H9 (cell line): ENCODE measurements around the gene MED10. TPM values are rescaled to one million over a fixed set of nuclear protein-coding genes. Genes with fewer than 3 reads are reported as not detected.

Experiments
- DNase-seq: peaks from one replicate; pipeline ENCODE4 v3.0.0-alpha.2; 2017
- H2AFZ ChIP-seq: one replicate; pipeline ENCODE4 v1.6.1; 2013; ENCODE audit warnings: mild to moderate bottlenecking, low read length, control low read depth, moderate library complexity
- H2AK5ac ChIP-seq: 2 replicates; pipeline ENCODE4 v1.6.1; 2013; ENCODE audit warnings: low read length, control low read depth, mixed read lengths; ENCODE audit not compliant: insufficient read length
- H2BK120ac ChIP-seq: one replicate; pipeline ENCODE4 v1.6.1; 2013; ENCODE audit warnings: low read depth, mild to moderate bottlenecking, low read length, control low read depth, inconsistent platforms; ENCODE audit not compliant: poor library complexity, severe bottlenecking
- H2BK12ac ChIP-seq: 2 replicates; pipeline ENCODE4 v1.6.1; 2013; ENCODE audit warnings: low read length, control low read depth, mixed read lengths, low read depth; ENCODE audit not compliant: insufficient read length
- H2BK15ac ChIP-seq: 2 replicates; pipeline ENCODE4 v1.6.1; 2013; ENCODE audit warnings: low read depth, low read length, control low read depth
- H2BK20ac ChIP-seq: one replicate; pipeline ENCODE4 v1.6.1; 2013; ENCODE audit warnings: low read depth, mild to moderate bottlenecking, low read length, control low read depth, inconsistent platforms; ENCODE audit not compliant: poor library complexity, severe bottlenecking
- H2BK5ac ChIP-seq: 2 replicates; pipeline ENCODE4 v1.6.1; 2013; ENCODE audit warnings: low read length, control low read depth, mixed read lengths; ENCODE audit not compliant: insufficient read length
- H3K14ac ChIP-seq: 2 replicates; pipeline ENCODE4 v1.6.1; 2013; ENCODE audit warnings: low read length, control low read depth; ENCODE audit not compliant: insufficient read depth
- H3K18ac ChIP-seq: 2 replicates; pipeline ENCODE4 v1.6.1; 2013; ENCODE audit warnings: low read depth, mild to moderate bottlenecking, mixed read lengths, low read length, control low read depth; ENCODE audit not compliant: insufficient read length
- H3K23ac ChIP-seq: 2 replicates; pipeline ENCODE4 v1.6.1; 2013; ENCODE audit warnings: low read length, control low read depth, mixed read lengths, low read depth; ENCODE audit not compliant: insufficient read length
- H3K23me2 ChIP-seq: 2 replicates; pipeline ENCODE4 v1.6.1; 2013; ENCODE audit warnings: low read depth, mild to moderate bottlenecking, mixed read lengths, low read length, control low read depth; ENCODE audit not compliant: insufficient read length, poor library complexity, severe bottlenecking
- H3K27ac ChIP-seq: 2 replicates; pipeline ENCODE4 v1.5.1; 2013; ENCODE audit warnings: low read length, control low read depth, mixed read lengths, low read depth; ENCODE audit not compliant: insufficient read length
- H3K27me3 ChIP-seq: 2 replicates; pipeline ENCODE4 v1.6.1; 2013; ENCODE audit warnings: low read length, control low read depth, inconsistent platforms; ENCODE audit not compliant: insufficient read depth
- H3K4ac ChIP-seq: 2 replicates; pipeline ENCODE4 v1.6.1; 2013; ENCODE audit warnings: low read depth, mild to moderate bottlenecking, control low read depth, inconsistent platforms, low read length, moderate library complexity
- H3K4me1 ChIP-seq: 2 replicates; pipeline ENCODE4 v1.6.1; 2013; ENCODE audit warnings: low read length, control low read depth, inconsistent platforms; ENCODE audit not compliant: insufficient read depth
- H3K4me2 ChIP-seq: 2 replicates; pipeline ENCODE4 v1.6.1; 2013; ENCODE audit warnings: low read length, control low read depth, mixed read lengths; ENCODE audit not compliant: insufficient read length, insufficient read depth
- H3K56ac ChIP-seq: 2 replicates; pipeline ENCODE4 v1.6.1; 2013; ENCODE audit warnings: low read depth, mild to moderate bottlenecking, mixed read lengths, low read length, control low read depth; ENCODE audit not compliant: insufficient read length
- H3K79me1 ChIP-seq: 2 replicates; pipeline ENCODE4 v1.6.1; 2013; ENCODE audit warnings: low read depth, mild to moderate bottlenecking, moderate library complexity, low read length, control low read depth, inconsistent platforms; ENCODE audit not compliant: insufficient read depth, poor library complexity, severe bottlenecking
- H3K79me2 ChIP-seq: 2 replicates; pipeline ENCODE4 v1.6.1; 2013; ENCODE audit warnings: low read length, control low read depth, inconsistent platforms; ENCODE audit not compliant: insufficient read depth
- H3K9ac ChIP-seq: 2 replicates; pipeline ENCODE4 v1.6.1; 2013; ENCODE audit warnings: low read length, control low read depth, mixed read lengths; ENCODE audit not compliant: insufficient read length; ENCODE audit errors: extremely low read depth
- H3K9me3 ChIP-seq: one replicate; pipeline ENCODE4 v1.6.1; 2013; ENCODE audit warnings: low read depth, low read length, inconsistent platforms; ENCODE audit not compliant: control insufficient read depth
- H3T11ph ChIP-seq: one replicate; pipeline ENCODE4 v1.6.1; 2013; ENCODE audit warnings: mild to moderate bottlenecking, low read length, control low read depth, inconsistent platforms
- H4K20me1 ChIP-seq: one replicate; pipeline ENCODE4 v1.6.1; 2013; ENCODE audit not compliant: control insufficient read depth, insufficient read length, insufficient read depth
- H4K5ac ChIP-seq: 2 replicates; pipeline ENCODE4 v1.6.1; 2013; ENCODE audit warnings: low read depth, mild to moderate bottlenecking, mixed read lengths, low read length, control low read depth; ENCODE audit not compliant: insufficient read length
- H4K8ac ChIP-seq: replicated peaks from 2 replicates; pipeline ENCODE4 v1.6.1; 2013; ENCODE audit warnings: low read length, control low read depth, mixed read lengths, low read depth; ENCODE audit not compliant: insufficient read length
- H4K91ac ChIP-seq: 2 replicates; pipeline ENCODE4 v1.6.1; 2013; ENCODE audit warnings: low read depth, mild to moderate bottlenecking, moderate library complexity, mixed read lengths, low read length, control low read depth; ENCODE audit not compliant: insufficient read length
- H3K27ac Mint-ChIP-seq, 3 experiments: 2 replicates in 2 of 3; 3 replicates in 1 of 3; pipeline ENCODE4 v1.8.0; 2020 to 2021; ENCODE audit warnings: mixed read lengths in 3 of 3, mild to moderate bottlenecking in 1 of 3, moderate library complexity in 1 of 3
- H3K27me3 Mint-ChIP-seq: 2 replicates; pipeline ENCODE4 v1.8.0; 2021; ENCODE audit warnings: low read depth, mild to moderate bottlenecking, moderate library complexity, mixed read lengths
- H3K36me3 Mint-ChIP-seq, 3 experiments: 2 replicates in 2 of 3; 3 replicates in 1 of 3; pipeline ENCODE4 v1.8.0; 2020 to 2021; ENCODE audit warnings: low read depth in 3 of 3, mixed read lengths in 3 of 3; ENCODE audit not compliant: insufficient read depth in 1 of 3
- H3K4me1 Mint-ChIP-seq, 2 experiments: 2 replicates each; pipeline ENCODE4 v1.8.0; 2020; ENCODE audit warnings: mixed read lengths in 2 of 2
- H3K4me3 Mint-ChIP-seq, 2 experiments: 2 replicates in 1 of 2; 3 replicates in 1 of 2; pipeline ENCODE4 v1.8.0; 2020 to 2021; ENCODE audit warnings: mild to moderate bottlenecking in 2 of 2, mixed read lengths in 2 of 2, moderate library complexity in 1 of 2
- H3K9me3 Mint-ChIP-seq, 2 experiments: 2 replicates in 1 of 2; 3 replicates in 1 of 2; pipeline ENCODE4 v1.8.0; 2020; ENCODE audit warnings: mild to moderate bottlenecking in 2 of 2, mixed read lengths in 2 of 2, moderate library complexity in 1 of 2
- WGBS: extraction: QIAGEN DNeasy Blood & Tissue Kit; methylation state at CpG from one replicate; pipeline ENCODE4 v1.1.7; 2013; ENCODE audit warnings: missing lambda C conversion rate, low lambda C conversion rate, mixed read lengths; ENCODE audit not compliant: insufficient read length; ENCODE audit errors: extremely low coverage; 5-methylcytosine and 5-hydroxymethylcytosine counted together
- total RNA-seq: library from RNA; stranded (reverse); gene quantifications from 2 replicates; pipeline ENCODE4 v1.2.1, GENCODE V29; 2021
- TF ChIP-seq, protein P1 (sequence below): fragments of 200-600 bp; sonication (generic); conservative IDR thresholded peaks from 3 replicates; pipeline ENCODE4 v1.8.0; 2021; ENCODE audit warnings: antibody characterized with exemption, mild to moderate bottlenecking

The MED10 gene
- total RNA-seq, 1 experiment from 2014 or later, result 35.3 TPM

DNA sequence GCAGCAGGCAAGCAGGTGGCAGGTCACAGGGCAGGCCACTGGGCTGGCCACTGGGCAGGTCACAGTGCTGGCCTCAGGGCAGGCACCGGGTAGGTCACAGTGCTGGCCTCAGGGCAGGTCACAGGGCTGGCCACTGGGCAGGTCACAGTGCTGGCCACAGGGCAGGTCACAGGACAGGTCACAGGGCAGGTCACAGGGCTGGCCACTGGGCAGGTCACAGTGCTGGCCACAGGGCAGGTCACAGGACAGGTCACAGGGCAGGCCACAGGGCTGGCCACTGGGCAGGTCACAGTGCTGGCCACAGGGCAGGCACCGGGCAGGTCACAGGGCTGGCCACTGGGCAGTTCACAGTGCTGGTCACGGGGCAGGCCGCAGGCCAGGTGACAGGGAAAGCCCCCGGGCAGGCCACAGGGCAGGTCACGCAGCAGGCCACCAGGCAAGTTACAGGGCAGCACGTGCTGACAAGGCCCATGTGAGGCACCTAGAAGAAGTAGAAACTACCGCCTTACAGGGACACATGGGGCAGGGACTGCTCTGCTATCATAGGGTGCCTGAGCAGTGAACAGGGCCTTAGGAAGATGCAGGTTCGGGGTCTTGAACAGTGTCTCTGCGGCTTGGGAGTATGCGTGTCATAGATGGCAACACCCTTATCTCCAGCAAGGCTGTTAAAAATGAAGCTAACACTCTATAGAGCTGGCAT lies 18.6 kb upstream of the MED10 start:
- Histone ChIP-seq H3K27ac (no peak overlapping the region), H4K5ac (no peak overlapping the region), H3K79me2 (no peaks in the 10 kb centered on the region), H2AFZ (no peak overlapping the region), H3T11ph (no peak overlapping the region), H2BK12ac (no peak overlapping the region), H3K27me3 (no peaks in the 10 kb centered on the region), H3K14ac (no peak overlapping the region; the same call in 1 of the 2 replicates), H3K79me1 (no peaks in the 10 kb centered on the region), H4K8ac (no peak overlapping the region), H3K23ac (no peak overlapping the region), H3K4ac (no peak overlapping the region), H3K9ac (no peak overlapping the region), H2BK120ac (no peak overlapping the region), H4K20me1 (no peaks in the 10 kb centered on the region), H3K9me3 (no peaks in the 10 kb centered on the region), H2AK5ac (no peak overlapping the region), H2BK20ac (no peak overlapping the region), H3K23me2 (no peaks in the 10 kb centered on the region), H2BK5ac (no peak overlapping the region), H4K91ac (no peak overlapping the region), H3K4me2 (no peak overlapping the region), H3K18ac (no peak overlapping the region), H2BK15ac (no peak overlapping the region), H3K56ac (no peak overlapping the region), H3K4me1 (no peaks in the 10 kb centered on the region)
- no peak overlapping the region for H3K27ac Mint-ChIP-seq
- TF ChIP-seq, protein P1, sequence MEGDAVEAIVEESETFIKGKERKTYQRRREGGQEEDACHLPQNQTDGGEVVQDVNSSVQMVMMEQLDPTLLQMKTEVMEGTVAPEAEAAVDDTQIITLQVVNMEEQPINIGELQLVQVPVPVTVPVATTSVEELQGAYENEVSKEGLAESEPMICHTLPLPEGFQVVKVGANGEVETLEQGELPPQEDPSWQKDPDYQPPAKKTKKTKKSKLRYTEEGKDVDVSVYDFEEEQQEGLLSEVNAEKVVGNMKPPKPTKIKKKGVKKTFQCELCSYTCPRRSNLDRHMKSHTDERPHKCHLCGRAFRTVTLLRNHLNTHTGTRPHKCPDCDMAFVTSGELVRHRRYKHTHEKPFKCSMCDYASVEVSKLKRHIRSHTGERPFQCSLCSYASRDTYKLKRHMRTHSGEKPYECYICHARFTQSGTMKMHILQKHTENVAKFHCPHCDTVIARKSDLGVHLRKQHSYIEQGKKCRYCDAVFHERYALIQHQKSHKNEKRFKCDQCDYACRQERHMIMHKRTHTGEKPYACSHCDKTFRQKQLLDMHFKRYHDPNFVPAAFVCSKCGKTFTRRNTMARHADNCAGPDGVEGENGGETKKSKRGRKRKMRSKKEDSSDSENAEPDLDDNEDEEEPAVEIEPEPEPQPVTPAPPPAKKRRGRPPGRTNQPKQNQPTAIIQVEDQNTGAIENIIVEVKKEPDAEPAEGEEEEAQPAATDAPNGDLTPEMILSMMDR, result no peak
- H3K36me3 Mint-ChIP-seq, result no peaks in the 10 kb centered on the region
- no peak for DNase-seq
- peaks cover 34% of the 10 kb centered on the region for H3K27me3 Mint-ChIP-seq
- no CpG with 5 or more reads among the region's 11 CpGs for WGBS
- no peak overlapping the region for H3K4me3 Mint-ChIP-seq
- H3K9me3 Mint-ChIP-seq, result peaks cover 5 to 8% of the 10 kb centered on the region in 2 experiments; a peak in 3 of 5 replicates
- H3K4me1 Mint-ChIP-seq, result 0 out of 4 replicates have a peak, but pooled peaks cover 0 to 2% of the 10 kb centered on the region in 2 experiments
